ENCODE data around the gene CAMK2G.
"Not testable (repeated sequence)": the region's sequence is repeated elsewhere in the genome, so short reads cannot be mapped to it uniquely, and the experiment has no call there.

CAMK2G gene

DNA sequence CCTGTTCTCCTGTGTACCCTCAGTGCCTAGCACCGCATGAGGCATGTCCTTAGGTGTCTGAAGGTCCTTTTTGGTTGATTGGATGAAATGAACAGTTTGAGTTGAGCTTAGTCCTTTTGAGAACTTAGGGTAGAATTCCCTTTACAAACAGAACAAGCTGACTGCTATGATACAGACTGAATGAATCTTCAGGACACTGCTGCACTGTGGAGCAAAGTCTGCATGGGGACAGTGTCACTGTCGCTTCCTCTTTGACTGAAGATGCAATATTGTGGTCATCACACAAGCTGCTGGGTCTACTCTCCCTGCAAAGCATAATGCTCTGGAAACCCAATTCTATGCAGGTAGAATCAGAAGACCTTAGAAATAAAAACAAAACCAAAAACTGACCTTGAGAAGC lies 28.0 kb upstream of the CAMK2G start:
- no peak for DNase-seq (ENCODE audit: low read depth)
- in situ Hi-C loops (cut with HindIII; ENCODE audit: low sequenced_read_pairs): no loop called here
- TF ChIP-seq, protein P1, sequence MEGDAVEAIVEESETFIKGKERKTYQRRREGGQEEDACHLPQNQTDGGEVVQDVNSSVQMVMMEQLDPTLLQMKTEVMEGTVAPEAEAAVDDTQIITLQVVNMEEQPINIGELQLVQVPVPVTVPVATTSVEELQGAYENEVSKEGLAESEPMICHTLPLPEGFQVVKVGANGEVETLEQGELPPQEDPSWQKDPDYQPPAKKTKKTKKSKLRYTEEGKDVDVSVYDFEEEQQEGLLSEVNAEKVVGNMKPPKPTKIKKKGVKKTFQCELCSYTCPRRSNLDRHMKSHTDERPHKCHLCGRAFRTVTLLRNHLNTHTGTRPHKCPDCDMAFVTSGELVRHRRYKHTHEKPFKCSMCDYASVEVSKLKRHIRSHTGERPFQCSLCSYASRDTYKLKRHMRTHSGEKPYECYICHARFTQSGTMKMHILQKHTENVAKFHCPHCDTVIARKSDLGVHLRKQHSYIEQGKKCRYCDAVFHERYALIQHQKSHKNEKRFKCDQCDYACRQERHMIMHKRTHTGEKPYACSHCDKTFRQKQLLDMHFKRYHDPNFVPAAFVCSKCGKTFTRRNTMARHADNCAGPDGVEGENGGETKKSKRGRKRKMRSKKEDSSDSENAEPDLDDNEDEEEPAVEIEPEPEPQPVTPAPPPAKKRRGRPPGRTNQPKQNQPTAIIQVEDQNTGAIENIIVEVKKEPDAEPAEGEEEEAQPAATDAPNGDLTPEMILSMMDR (IDR thresholded peaks at IDR 0.05; ENCODE audit: low read depth, low read length, missing control alignments): no peak
- no peak overlapping the region for H3K4me3 ChIP-seq (ENCODE audit: low read depth, low read length)

DNA sequence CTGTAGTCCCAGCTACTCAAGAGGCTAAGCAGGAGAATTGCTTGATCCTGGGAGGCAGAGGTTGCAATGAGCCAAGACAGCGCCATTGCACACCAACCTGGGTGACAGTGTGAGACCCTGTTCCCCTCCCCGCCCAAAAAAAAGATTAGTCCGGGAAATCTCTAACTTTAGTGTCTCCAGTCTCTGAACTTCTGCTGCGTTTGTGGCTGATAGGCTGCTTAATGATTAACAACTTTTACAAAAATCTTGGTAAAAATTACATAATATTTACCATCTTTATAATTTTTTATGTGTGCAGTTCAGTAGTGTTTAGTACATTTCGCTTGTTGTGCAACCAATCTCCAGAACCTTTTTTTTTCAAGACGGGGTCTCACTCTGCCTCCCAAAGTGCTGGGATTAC lies 26.9 kb upstream of the CAMK2G start:
- TF ChIP-seq, protein P1 (IDR thresholded peaks at IDR 0.05; ENCODE audit: low read depth, low read length, missing control alignments): no peak
- in situ Hi-C loops (cut with HindIII; ENCODE audit: low sequenced_read_pairs): no loop called here
- no peak overlapping the region for H3K4me3 ChIP-seq (ENCODE audit: low read depth, low read length)
- no peak for DNase-seq (ENCODE audit: low read depth)

DNA sequence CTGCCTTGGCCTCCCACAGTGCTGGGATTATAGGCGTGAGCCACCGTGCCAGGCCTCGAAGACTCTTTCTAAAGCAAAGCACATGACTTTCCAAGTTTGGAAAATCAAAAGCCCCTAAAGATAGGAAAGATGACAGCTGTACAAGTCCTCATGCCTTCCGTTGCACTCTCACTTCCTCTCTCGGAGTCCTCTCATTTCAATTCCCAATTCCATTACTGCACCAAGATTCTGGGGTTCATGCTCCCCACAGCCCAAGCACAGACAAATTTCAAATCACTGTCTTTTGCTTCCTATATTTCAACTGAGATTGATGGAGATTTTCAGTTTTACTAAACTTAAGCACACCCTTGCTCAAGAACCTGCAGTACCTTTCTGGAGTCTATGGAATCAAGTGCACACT lies 25.7 kb upstream of the CAMK2G start:
- TF ChIP-seq, protein P1 (IDR thresholded peaks at IDR 0.05; ENCODE audit: low read depth, low read length, missing control alignments): no peak
- H3K4me3 ChIP-seq (ENCODE audit: low read depth, low read length): no peak overlapping the region
- no peak for DNase-seq (ENCODE audit: low read depth)
- in situ Hi-C loops (cut with HindIII; ENCODE audit: low sequenced_read_pairs): no loop called here

DNA sequence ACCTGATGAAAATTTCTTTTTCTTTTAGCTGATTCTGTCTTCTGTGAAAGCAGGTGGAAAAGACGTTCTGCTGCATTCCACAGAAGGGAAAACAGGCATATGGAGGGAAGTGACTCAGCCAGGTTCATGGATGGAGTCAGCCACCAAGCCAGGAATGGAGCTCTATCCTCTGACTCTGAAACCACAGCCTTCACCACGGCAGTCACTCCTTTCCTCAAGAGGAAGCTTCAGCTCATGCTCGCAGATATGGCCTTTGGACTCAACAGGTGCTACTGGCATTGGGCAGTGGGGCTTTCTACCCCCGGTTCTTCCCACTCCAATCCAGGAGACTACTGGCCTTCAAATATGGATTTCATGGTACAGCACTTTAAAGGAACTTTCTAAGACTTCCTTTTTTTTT lies 25.1 kb upstream of the CAMK2G start:
- H3K4me3 ChIP-seq (ENCODE audit: low read depth, low read length): no peak overlapping the region
- in situ Hi-C loops (cut with HindIII; ENCODE audit: low sequenced_read_pairs): loop anchor here (25.0 kb wide), 2 partner anchors 213 to 313 kb away; no protein-coding TSS in a partner anchor
- TF ChIP-seq, protein P1 (IDR thresholded peaks at IDR 0.05; ENCODE audit: low read depth, low read length, missing control alignments): no peak
- peak; percentile 92 for DNase-seq (ENCODE audit: low read depth)

DNA sequence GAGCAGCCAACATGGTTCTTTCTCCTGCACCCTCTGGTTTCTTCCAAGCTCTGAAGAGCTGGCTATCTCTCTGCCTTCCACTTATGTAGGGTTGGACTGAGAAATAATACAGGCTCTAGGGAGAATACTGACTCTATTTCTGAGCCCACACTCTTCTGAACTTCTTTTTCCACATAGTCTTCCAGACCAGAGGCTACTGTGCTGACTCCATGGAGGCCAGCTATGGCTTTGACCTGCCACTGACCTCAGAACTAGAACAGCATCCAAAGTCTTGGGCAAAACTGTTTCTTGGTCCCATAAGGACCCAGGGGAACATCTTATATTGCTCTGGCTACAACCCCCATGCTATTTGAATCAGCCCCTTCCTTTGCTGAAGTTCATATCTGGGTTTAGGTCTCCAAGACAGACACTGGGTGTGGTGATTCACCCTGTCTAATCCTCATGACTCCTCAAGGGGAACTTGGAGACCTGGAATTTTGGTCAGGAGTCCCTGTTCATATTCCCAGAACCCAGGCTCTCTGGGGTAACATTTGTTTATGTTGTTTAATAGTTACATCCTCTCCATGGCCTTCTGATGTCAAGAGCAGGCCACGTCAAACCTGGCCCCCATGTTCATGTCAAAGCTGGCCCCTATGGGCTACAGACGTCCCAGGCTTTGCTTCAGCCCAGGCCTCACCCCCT lies 24.5 kb upstream of the CAMK2G start:
- in situ Hi-C loops (cut with HindIII; ENCODE audit: low sequenced_read_pairs): loop anchor here (25.0 kb wide), 2 partner anchors 213 to 313 kb away; no protein-coding TSS in a partner anchor
- no peak for DNase-seq (ENCODE audit: low read depth)
- no peak overlapping the region for H3K4me3 ChIP-seq (ENCODE audit: low read depth, low read length)
- TF ChIP-seq, protein P1 (IDR thresholded peaks at IDR 0.05; ENCODE audit: low read depth, low read length, missing control alignments): no peak

DNA sequence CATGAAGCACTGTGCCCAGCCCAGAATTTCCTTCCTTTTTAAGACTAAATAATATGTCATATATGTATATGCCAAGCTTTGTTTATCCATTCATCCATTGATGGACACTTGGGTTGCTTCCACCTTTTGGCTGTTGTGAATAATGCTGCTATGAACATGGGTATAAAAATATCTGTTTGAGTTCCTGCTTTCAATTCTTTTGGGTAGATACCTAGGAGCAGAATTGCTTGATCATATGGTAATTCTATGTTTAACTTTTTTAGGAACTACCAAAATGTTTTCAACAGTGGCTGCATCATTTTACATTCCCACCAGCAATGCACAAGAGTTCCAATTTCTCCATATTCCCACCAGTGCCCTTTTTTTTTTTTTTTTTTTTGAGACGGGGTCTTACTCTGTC lies 23.3 kb upstream of the CAMK2G start:
- in situ Hi-C loops (cut with HindIII; ENCODE audit: low sequenced_read_pairs): loop anchor here (25.0 kb wide), 2 partner anchors 215 to 315 kb away; no protein-coding TSS in a partner anchor
- TF ChIP-seq, protein P1 (IDR thresholded peaks at IDR 0.05; ENCODE audit: low read depth, low read length, missing control alignments): no peak
- H3K4me3 ChIP-seq (ENCODE audit: low read depth, low read length): no peak overlapping the region
- no peak for DNase-seq (ENCODE audit: low read depth)

DNA sequence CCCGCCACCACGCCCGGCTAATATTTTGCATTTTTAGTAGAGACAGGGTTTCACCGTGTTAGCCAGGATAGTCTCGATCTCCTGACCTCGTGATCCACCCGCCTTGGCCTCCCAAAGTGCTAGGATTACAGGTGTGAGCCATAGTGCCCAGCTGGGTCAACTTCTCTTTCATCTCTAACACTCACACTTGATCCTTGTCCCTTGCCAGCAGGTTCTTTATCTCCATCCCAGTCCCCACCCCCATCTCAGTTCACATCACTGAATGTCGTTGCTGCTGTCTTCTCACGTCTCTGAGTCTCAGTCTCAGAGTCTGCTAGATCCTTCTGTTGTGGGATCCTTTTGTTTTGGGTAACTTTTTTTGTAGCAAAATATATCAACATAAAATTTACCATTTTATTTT lies 21.0 kb upstream of the CAMK2G start:
- not testable (repeated sequence) for DNase-seq (ENCODE audit: low read depth); H3K4me3 ChIP-seq (ENCODE audit: low read depth, low read length)
- in situ Hi-C loops (cut with HindIII; ENCODE audit: low sequenced_read_pairs): loop anchor here (25.0 kb wide), 2 partner anchors 217 to 317 kb away; no protein-coding TSS in a partner anchor
